Fibroblast of villous mesenchyme (primary cell): Measurements from ENCODE around the gene TRIM59. TPM values are rescaled to one million over a fixed set of nuclear protein-coding genes. Genes with fewer than 3 reads are reported as not detected.

Experiments
- DNase-seq: peaks from one replicate; pipeline ENCODE4 v3.0.0-alpha.2; 2010; ENCODE audit warnings: low read depth
- H3K4me3 ChIP-seq: 2 replicates; pipeline ENCODE4 v1.5.1; 2011; ENCODE audit warnings: low read depth, mild to moderate bottlenecking, low read length
- CTCF ChIP-seq: IDR thresholded peaks from 2 replicates; pipeline ENCODE4 v1.5.1; 2012; ENCODE audit warnings: low read depth, mild to moderate bottlenecking, low read length; ENCODE audit not compliant: insufficient read depth
- total RNA-seq: library from RNA; depleted of rRNA; stranded (reverse); fragments of >200 nt; gene quantifications from 2 replicates; pipeline ENCODE4 v1.2.3, GENCODE V29; 2012

The TRIM59 gene
- total RNA-seq, 1 donor = 47.5 TPM

GRCh38 chr3:160437083-160437455, 12.5 kb downstream of the TRIM59 start:
- TF ChIP-seq CTCF = no peak
- no peak overlapping the region for H3K4me3 ChIP-seq

GRCh38 chr3:160435747-160436146, 13.8 kb downstream of the TRIM59 start:
- no peak overlapping the region for H3K4me3 ChIP-seq
- TF ChIP-seq CTCF = no peak
- no peak for DNase-seq

More at GRCh38 chr3:160437083-160437455, 12.5 kb downstream of the TRIM59 start:
- no peak for DNase-seq

- H3K4me3 ChIP-seq = no peak overlapping the region
- no peak for DNase-seq
- no peak for TF ChIP-seq CTCF
These were observed 14.5 kb downstream of the TRIM59 start for GRCh38 chr3:160435095-160435494.

- TF ChIP-seq CTCF = no peak
- H3K4me3 ChIP-seq = no peak overlapping the region
- DNase-seq = no peak
These were observed 15.5 kb downstream of the TRIM59 start for GRCh38 chr3:160434071-160434470.

- TF ChIP-seq CTCF = no peak
- no peak overlapping the region for H3K4me3 ChIP-seq
- no peak for DNase-seq
These were observed 21.7 kb downstream of the TRIM59 start for GRCh38 chr3:160427832-160428424.

- no peak for TF ChIP-seq CTCF
- no peak for DNase-seq
- H3K4me3 ChIP-seq = no peak overlapping the region
These were observed 32.3 kb downstream of the TRIM59 start for GRCh38 chr3:160417311-160417710.
